ENCODE measurements around the gene ADAMTS5.

The ADAMTS5 gene

GRCh38 chr21:26967062-26967913 is at the start of gene ADAMTS5:
Gene ADAMTS5, minus strand, starts transcription at chr21:26967088. Its CDS starts 697 bp downstream, at chr21:26966391.
- DNase-seq (ENCODE audit: low spot score), result peak; percentile 69

- DNase-seq (ENCODE audit: low spot score), result no peak
Measured at GRCh38 chr21:27001526-27001925, 34.6 kb upstream of the ADAMTS5 start.

DNA sequence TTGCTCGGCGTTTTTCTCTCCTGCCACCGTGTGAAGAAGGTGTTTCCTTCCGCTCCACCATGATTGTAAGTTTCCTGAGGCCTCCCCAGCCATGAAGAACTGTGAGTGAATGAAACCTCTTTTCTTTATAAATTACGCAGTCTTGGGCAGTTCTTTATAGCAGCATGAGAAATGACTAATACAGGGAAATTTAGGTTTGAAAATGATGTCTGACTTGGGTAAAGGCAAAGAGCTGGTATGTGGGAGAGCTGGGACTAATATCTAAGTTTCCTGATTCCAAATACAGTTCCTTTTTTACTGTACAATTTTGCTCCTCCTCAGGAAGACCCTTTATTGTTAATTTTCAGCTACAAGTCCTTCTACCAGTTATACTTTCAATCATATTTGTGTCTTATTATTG is 16.7 kb upstream of the ADAMTS5 start:
- DNase-seq (ENCODE audit: low spot score), result no peak

- DNase-seq (ENCODE audit: low spot score), result no peak
Measured at GRCh38 chr21:26982767-26983166, 15.9 kb upstream of the ADAMTS5 start.

GRCh38 chr21:26977746-26978145 is 10.9 kb upstream of the ADAMTS5 start:
- DNase-seq (ENCODE audit: low spot score), result no peak

- DNase-seq (ENCODE audit: low spot score), result no peak
Measured at GRCh38 chr21:26973226-26973625, 6.3 kb upstream of the ADAMTS5 start.

GRCh38 chr21:26972192-26972591 is 5.3 kb upstream of the ADAMTS5 start:
- DNase-seq (ENCODE audit: low spot score), result no peak

DNA sequence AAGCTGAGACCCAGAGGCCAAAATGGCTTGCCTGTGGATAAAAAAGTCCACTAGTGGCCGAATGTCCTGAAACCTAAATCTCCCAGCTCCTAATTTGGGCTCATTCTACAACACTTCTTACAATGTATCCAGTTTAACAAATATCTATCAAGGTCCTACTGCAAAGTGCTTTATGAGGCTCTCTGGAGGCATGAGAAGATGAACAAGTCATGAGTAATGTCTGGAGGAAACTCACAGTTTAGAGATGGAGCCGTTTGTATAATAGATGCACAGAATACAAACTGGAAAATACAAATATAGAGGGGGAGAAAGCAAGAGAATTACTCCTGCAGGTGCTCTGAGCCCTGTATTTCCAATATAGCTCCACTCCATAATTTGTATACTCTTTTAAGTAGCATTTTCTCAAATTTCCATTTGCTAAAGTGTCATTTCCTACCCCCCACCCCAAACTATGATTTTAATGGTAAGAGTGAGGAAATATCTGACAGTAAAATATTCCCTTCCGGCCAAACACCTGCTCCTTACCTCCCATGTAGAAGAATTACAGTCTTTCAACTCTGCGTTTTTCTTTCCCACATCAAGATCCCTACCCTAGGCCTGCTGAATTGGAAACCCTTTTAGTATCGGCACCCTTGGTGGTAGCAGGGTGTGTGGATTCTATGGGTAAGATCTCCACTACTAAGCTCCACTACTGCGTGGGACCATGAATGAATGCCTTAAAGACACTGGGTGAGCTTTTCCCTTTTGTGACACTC is 3.3 kb upstream of the ADAMTS5 start:
- no peak for DNase-seq (ENCODE audit: low spot score)

DNA sequence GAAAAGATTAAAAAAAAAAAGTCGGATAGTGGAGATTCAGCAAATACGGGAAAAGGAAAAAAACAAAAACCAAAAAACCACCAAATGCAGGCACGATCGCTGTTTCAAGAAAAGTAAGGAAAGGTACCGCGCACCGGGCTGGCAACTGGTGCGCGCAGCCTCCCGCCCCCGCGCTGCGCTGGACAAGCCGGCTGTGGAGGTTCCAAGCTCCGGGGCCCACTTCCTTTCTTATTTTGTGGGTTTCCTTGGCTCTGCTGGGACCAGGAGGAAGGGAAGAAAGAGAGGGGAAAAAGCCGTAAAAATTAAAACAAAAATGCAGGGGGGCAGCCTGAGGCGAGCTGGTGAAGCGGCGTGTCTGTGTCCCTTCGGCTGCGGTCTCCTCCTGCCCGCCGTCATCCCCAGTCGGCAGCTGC is 233 bp downstream of the ADAMTS5 start:
- DNase-seq (ENCODE audit: low spot score), result no peak

- peak; percentile 69 for DNase-seq (ENCODE audit: low spot score)
Measured at GRCh38 chr21:26965907-26966581, 844 bp downstream of the ADAMTS5 start.

DNA sequence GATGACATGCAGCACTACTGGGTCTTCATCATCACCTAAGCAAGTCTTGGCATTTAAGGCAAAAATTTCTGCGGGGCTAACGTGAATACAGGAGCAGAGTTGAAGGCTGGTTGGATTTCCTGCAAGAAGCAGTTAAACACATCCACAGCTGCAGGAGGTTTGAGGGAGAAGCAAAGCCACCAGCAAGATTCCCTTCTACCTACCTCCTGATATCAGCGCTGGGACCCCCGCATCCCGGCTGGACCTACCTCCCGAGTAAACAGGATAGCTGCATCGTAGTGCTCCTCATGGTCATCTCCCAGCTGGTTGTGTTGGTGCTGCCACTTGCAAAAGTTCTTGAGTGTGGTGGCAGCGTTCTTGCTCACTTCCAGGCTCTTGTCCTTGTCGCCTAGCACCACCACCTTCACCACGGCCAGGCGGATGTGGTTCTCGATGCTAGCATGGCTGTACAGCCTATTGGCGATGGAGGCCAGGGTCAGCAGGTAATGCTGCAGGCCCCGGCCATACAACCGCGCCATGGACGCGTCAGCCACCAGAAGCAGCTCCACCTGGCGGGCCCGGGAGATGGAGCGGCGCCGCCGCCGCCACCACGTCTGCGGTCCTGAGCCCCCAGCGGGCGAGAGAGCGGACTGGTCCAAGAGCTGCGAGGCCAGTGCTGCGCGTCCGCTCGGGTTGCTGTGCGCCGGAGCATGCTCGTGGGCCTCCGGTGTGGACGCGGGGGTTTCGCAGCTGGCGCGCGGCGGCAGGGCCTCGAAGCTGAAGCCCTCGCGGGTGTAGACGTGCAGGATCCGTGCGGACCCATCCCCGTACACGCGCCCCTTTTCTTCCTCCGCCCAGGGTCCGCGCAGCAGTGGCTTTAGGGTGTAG is 1.6 kb downstream of the ADAMTS5 start:
- peak; percentile 81 for DNase-seq (ENCODE audit: low spot score)

GRCh38 chr21:26964170-26964778 is 2.6 kb downstream of the ADAMTS5 start:
- no peak for DNase-seq (ENCODE audit: low spot score)

DNA sequence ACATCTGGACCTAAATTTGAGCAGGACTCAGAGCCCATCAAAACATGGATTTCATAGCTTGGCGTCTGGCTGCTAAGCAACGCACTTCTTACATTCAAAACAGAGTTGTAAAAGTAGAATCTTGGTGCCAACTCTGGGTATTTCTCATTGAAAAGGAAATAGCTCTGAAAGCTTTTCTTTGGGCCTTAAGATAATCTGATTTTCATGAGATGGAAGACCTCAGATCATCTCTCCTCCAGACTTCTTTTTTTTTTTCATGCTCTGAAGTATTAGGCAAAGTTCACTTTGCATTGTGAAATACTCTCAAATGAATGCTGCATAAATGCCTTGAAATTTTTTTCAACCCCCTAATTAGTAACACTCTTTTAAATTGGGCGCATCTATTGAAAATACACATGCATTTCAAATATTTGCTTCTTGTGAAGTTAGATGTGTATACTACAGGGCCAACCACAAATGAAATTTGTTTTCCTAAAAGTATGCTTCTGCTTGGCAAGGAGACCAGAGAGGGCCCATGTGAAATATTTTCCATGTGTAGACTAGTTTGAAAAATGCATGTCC is 4.2 kb downstream of the ADAMTS5 start:
- no peak for DNase-seq (ENCODE audit: low spot score)

GRCh38 chr21:26961698-26962097 is 5.2 kb downstream of the ADAMTS5 start:
- DNase-seq (ENCODE audit: low spot score), result no peak

DNA sequence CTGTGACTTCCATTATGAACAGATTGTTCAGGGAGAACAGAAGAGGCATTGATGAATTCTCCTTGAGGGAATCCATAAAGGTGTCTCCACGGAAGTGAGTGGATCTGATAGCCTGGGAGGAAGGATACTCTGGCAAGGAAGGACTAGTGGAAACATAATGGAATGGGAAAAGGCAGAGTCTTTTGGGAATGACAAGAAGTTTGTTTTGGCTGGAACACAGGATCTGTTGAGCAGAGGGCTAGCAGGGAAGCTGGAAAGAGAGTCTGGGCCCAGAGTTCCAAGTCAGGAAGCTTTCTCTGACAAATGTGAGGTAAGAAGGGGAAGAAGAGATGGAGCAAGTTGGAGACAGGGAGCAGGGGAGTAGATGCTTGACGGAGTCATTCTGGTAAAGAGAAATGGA is 8.1 kb downstream of the ADAMTS5 start:
- no peak for DNase-seq (ENCODE audit: low spot score)

- DNase-seq (ENCODE audit: low spot score), result no peak
Measured at GRCh38 chr21:26956813-26957212, 10.1 kb downstream of the ADAMTS5 start.

DNA sequence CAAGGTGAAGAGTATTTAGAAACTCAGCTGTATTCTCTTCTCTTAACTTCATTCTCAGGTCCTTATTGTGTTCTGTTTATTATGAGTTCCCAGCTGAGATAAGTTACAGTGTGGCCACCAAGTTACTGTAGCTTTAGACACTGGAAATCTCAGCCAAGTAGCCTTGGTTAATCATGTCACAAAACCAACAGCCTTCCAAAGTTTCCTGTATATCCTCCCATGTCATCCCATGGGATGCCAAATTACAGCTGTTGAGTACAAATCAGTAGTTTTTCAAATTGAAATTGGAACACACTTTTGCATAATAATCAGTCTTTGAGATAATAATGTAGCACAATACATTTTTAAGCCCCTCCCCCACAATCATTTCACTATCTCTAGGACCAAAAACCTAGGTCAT is 10.7 kb downstream of the ADAMTS5 start:
- no peak for DNase-seq (ENCODE audit: low spot score)

GRCh38 chr21:26954662-26955121 is 12.2 kb downstream of the ADAMTS5 start:
- DNase-seq (ENCODE audit: low spot score), result no peak

DNA sequence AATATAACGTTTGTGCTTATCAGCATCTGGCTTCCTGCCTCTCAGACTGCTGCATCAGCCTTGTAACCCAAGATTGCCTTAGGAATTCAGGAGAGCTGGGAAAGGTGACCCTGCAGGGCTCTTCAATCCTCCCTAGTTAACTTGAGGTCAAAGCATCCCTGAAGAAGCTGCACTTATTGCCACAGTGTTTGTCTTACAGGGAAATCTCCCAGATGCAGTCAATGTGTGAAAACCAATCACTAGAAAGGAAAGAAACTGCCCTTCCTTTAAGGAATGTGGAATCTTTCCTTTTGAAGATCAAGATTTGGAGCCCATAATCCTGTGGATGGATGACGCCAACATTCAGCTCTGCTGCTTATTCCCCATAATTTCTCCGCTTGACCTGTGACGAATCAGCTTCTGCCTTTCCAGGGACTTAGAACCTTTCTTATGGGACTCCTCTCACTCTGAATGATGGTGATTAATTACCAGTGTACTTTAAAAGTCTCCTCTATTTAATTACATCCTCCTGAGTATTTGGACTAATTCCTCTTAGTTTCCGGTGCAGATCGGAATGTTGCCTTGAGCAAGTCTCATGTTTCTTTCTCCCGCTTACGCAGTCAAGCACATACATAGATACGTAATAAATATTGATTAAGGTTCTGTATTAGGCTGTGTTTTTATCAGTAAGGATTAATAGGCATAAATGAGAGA is 14.4 kb downstream of the ADAMTS5 start:
- no peak for DNase-seq (ENCODE audit: low spot score)

GRCh38 chr21:26949830-26950229 is 17.1 kb downstream of the ADAMTS5 start:
- no peak for DNase-seq (ENCODE audit: low spot score)
